Endometrial microvascular endothelial cells (primary cell): ENCODE results near the gene CCL4. TPM values are rescaled to one million over a fixed set of nuclear protein-coding genes. Genes with fewer than 3 reads are reported as not detected.
"Not testable (repeated sequence)": the region's sequence is repeated elsewhere in the genome, so short reads cannot be mapped to it uniquely, and the experiment has no call there.

Source experiments
- in situ Hi-C: cut with HindIII; loops from 2 replicates; pipeline ENCODE4 v1.10.0; 2017; ENCODE audit warnings: low sequenced_read_pairs, low pct_unique_long_range_greater_than_20kb; ENCODE audit errors: inconsistent ontology term
- total RNA-seq: library from RNA; depleted of rRNA; stranded (reverse); fragments of >200 nt; gene quantifications from one replicate; pipeline ENCODE4 v1.2.3, GENCODE V29; 2015; ENCODE audit errors: inconsistent ontology term

The CCL4 gene
- total RNA-seq, 1 donor from 2014 or later = not detected

DNA sequence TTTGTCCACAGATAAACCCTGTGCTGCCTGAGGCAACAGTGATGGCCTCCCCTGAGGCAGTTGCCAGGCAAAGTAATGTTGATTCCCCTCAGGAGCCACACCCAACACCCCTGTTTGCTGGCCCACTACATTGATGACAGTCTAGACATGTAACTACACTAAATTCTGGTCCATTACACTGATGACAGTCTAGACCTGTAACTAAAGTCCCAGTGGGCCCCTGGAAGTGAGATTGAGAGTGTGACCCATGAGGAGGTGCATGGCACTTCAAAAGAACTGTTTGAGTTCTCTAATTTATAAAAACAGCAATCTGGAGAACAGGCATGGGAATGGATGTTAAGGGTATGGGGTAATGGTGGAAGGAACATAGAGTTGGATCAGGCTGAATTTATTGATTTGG lies 8.9 kb downstream of the CCL4 start:
- in situ Hi-C loops = no loop called here

DNA sequence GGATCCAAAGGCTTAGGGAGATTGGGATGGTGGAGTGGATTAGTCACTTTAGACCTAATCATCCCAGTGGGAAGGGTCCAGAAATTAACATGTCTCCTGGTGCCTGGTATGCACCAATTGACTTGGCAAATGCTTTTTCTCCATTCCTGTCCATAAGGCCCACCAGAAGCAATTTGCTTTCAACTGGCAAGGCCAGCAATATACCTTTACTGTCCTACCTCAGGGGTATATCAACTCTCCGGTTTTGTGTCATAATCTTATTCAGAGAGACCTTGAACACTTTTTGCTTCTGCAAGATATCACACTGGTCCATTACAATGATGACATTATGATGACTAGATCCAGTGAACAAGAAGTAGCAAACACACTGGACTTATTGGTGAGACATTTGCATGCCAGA lies 9.5 kb downstream of the CCL4 start:
- in situ Hi-C loops = not testable (repeated sequence)

DNA sequence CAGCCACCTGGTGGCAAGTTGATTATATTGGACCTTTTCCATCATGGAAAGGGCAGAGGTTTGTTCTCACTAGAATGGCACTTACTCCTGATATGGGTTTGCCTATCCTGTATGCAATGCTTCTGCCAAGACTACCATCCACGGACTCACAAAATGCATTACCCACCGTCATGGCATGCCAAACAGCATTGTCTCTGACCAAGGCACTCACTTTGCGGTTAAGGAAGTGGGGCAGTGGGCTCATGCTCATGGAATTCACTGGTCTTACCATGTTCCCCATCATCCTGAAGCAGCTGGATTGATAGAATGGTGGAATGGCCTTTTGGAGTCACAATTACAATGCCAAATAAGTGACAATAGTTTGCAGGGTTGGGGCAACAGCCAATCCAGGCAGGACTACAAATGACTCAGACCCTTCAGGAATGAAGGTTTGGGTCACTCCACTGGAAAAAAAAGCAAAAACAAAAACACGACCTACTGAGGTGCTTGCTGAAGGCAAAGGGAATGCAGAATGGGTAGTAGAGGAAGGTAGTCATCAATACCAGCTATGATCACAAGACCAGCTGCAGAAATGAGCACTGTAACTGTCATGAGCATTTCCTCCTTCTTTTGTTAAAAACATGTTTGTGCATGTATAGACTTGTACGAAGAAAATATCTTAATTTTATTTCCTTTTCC lies 11.5 kb downstream of the CCL4 start:
- in situ Hi-C loops = not testable (repeated sequence)

DNA sequence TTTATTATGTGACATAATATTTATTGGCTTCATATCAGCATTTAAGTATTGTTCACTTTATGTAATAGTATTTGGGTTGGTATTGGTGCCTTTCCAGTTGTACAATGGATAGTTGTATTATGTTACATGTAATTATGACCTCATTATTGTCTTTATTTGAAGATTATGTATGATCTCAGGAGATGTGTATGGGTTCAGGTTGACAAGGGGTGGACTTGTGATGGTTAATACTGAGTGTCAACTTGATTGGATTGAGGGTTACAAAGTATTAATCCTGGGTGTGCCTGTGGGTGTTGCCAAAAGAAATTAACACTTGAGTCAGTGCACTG lies 12.0 kb downstream of the CCL4 start:
- in situ Hi-C loops = not testable (repeated sequence)

DNA sequence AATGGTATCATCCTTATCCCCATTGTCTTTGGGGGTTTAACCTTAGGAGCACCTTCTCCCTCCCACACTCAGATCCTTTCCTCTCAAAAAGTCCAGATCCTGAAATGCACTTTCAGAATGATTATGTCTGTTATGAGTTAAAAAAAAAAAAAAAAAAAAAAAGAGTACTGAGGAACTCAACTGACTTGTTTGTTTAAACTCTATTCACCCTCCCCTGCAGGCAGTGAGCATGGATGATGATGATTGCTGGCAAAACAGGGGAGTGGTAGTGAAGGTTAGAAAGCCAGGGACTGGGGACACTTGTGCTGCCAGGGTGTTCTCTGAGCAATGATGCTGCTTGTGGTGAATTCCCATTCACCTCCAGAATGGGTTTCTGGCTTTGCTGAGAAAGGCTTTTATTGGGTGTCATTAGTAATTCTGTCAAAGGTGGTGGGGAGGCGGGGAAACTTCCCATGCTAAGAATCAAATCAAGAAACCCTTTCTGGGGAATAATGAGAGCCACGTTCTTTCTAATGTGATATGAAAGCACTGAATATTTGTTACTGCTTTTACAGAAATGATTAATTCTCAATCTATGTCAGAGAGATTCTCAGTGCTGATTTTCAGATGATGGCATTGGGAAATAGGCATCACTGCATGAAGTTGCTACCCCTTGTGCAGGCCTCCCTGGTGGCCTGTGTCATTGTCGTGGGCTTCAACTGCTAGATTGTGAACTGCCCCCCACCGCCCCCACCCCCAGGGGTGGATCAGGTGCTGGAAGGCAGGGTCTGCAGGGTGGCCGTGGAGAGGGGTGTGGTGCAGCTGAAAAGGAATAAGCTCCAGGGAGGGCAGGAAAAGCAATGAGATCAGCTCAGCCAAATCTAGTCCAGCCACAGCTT lies 14.1 kb downstream of the CCL4 start:
- in situ Hi-C loops = no loop called here

DNA sequence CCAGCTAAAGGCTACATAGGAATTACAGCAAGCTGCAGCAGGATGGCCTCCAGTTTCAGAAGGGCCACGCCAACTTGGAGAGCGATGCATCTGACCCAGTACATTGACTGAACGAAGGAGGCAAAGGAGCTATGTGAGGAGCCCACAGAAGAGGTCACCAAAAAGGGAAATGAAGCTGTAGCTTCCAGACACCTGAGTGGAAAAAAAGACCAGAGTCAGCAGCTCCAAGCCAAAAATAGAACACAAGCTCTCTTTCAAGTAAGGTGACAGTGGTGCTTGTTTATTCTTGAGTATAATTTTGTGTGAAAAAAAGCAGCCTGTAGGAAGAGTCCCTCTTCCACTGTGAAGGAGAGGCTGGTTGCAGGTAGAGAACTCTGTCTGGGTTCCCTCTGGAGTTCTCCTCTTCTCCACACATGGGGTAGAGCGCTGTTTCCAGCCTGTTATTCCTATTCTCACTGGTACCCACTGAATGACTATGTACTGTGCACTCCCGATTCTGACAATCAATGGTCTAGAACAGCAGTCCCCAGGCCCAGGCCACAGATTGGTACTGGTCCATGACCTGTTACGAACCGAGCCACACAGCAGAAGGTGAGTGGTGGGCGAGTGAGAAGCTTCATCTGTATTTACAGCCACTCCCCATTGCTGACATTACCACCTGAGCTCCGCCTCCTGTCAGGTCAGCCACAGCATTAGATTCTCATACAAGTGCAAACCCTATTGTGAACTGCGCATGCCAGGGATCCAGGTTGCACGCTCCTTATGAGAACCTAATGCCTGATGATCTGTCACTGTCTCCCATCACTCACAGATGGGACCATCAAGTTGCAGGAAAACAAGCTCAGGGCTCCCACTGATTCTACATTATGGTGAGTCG lies 15.1 kb downstream of the CCL4 start:
- in situ Hi-C loops = no loop called here

DNA sequence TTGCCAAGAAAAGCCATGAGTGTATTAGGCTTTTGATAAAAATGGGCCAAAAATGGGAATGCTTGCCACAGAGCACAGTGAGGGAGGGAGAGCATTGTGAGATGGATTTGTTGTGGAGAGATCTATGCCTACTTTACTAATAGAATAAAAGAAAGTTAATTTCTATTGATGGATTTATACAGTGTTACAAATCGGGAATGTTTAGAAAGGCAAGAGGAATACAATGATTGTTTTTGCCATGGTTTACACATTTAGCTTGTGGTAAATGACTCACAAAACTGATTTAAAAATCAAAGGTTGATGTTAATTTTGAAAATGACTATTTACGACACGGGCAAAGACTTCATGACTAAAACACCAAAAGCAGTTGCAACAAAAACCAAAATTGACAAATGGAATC lies 16.6 kb downstream of the CCL4 start:
- in situ Hi-C loops = no loop called here

DNA sequence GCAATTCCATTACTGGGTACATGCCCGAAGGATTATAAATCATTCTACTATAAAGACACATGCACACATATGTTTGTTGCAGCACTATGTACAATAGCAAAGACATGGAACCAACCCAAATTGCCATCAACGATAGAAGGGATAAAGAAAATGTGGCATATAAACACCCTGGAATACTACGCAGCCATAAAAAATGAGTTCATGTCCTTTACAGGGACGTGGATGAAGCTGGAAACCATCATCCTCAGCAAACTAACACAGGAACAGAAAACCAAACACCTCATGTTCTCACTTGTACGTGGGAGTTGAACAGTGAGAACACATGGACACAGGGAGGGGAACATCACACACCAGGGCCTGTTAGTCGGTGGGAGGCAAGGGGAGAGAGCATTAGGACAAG lies 17.5 kb downstream of the CCL4 start:
- in situ Hi-C loops = not testable (repeated sequence)

DNA sequence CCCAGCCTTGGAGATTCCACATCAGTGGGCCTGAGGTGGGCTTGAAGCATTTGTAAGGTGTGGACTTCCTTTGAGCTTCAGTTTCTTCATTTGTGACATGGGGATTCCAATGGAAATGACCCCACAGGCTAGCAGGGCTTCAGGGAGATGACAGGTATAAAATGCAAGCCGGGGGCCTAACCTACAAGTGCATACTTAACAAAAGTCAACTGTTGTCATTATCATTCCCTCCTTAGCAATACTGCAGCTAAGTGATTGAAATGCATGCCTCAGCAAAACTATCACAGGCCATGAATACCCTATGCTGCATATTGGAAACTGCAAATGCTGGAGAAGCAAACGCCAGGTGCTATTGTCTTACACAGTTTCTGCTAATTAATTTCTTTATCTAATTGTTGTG lies 19.8 kb downstream of the CCL4 start:
- in situ Hi-C loops = no loop called here

DNA sequence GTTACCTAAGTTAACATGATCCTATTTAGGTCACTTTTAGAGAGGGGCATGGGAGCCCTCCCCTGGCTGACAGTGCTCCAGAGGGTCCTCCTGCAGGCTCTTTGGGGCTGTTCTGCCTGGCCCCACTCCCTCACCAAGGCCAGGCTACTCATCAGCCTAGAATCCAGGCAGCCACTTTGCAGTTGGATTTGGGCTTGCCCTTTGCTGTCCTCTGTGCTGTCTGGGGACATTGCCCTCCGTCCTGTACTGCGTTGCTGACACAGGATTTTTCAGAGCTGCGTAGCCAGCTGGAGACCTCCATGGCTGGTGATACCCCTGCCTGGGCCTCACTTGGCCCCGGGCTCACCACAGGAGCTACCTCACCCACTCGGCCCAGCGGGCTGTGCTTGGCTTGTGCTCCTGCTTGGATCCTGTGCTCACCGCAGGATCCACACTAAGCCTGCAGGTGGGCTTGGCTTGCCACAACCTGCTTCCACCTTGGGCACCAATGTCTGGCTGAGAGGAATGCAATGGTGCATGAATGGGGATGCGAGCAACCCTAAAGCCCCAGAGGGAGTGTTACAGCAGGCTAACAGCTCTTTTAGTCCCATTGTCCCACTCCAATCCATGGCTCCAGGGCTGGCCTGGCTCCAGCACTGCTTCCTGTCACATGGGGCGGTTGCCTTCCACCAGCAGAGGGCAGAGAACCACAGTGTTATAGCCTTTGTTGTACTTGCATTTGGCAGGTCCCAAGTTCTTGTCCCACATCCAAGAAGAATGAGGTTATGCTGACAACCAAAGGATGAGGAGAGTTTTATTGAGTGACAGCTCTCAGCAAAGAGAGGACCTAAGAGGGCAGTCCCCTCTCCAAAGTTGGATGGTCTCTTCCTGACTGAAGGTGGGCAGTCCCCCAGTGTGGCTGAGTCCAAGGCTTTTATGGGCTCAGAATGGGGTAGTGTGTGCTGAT lies 21.5 kb downstream of the CCL4 start:
- in situ Hi-C loops = no loop called here

DNA sequence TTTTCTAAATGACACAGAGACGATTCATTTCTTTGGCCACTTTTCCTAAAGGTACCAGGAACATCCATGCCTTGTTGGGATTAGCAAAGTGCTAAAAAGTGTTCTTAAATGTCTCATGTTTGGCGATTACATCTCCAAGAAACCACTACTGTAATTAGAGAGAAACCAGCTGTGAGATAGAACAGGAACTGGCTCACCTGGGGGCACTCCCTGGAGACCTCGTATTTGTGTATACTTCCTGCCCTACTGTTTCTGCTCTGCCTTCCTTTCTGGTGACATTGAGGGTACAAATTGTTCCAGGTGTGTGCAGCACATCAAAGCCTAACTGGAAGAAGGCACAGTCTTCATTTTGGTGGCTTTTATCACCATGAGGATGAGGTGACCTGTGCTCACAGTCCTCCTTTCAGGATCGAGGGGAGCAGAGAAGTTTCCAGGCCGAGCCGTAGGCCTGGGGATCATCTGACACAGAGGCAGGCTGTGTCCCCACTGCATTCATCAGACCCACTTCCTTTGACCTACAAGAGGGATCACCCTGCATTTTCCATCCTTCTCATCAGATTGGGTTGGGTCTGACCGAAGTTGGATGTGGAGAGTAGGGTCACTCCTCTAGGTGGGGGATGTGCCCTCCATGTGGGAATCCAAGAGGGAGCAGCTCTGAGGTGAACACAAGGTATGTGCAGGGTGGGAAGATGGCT lies 23.7 kb downstream of the CCL4 start:
- in situ Hi-C loops = no loop called here

DNA sequence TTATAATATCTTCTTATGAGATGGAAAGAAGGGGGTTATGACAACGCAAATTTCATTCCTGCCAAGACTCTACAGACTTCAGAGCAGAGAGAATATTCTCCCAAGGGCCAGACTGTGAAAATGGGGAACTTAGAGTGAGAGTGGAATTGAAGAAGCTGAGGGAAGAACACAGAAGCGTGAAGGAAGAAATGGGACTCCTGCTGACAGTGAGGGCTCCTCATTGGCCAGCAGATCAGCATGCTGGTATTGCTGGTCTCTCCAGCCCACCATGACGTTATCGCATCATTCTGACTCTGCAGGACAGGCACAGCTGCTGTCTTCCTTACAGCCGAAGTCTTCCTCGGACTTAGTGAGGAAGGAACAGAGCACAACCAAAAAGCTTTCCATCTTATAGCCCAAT lies 24.3 kb downstream of the CCL4 start:
- in situ Hi-C loops = no loop called here

DNA sequence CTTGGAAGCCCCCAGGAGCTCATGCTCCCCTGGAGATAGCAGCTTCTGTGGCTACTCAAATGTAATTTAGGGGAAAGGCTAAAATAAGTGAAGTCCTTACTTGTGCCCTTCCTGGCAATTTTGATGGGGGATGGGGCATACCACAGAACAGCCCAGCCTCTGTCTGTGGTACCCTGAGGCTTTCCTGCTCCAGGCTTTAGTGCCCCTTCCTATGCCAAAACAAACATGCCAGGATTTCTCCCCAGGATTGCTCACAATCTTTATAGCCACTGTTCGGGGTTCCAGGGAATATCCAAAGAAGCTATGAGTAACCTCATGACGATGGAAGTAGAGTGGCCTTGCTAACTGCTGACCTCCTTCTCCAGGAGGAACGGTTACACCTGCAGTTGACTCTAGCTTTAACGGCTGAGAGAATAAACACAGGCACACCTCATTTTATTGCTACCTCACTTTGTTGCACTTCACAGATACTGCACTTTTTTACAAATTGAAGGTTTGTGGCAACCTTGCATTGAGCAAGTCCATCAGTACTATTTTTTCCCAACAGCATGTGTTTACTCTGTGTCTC lies 24.9 kb downstream of the CCL4 start:
- in situ Hi-C loops = no loop called here

DNA sequence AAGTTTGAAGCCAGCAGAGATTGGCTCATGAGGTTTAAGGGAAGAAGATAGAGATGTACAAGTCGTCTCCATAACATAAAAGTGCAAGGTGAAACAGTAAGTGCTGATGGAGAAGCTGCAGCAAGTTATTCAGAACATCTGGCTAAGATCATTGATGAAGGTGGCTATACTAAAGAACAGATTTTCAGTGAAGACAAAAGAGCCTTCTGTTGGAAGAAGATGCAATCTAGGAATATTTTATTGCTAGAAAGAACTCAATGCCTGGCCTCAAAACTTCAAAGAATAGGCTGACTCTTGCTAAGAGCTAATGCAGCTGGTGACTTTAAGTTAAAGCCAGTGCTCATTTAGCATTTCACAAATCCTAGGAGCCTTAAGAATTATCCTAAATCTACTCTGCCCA lies 26.0 kb downstream of the CCL4 start:
- in situ Hi-C loops = no loop called here

DNA sequence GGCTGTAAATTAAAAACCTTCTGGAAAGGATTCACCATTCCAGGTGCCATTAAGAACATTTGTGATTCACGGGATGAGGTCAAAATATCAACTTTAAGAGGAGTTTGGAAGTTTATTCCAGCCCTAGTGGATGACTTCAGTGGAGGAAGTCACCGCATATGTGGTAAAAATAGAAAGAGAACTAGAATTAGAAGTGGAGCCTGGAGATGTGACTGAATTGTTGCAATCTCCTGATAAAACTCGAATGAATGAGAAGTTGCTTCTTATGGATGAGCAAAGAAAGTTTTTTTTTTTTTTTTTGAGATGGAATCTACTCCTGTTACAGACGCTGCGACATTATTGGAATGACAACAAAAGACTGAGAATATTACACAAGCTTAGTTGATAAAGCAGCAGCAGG lies 26.7 kb downstream of the CCL4 start:
- in situ Hi-C loops = no loop called here

DNA sequence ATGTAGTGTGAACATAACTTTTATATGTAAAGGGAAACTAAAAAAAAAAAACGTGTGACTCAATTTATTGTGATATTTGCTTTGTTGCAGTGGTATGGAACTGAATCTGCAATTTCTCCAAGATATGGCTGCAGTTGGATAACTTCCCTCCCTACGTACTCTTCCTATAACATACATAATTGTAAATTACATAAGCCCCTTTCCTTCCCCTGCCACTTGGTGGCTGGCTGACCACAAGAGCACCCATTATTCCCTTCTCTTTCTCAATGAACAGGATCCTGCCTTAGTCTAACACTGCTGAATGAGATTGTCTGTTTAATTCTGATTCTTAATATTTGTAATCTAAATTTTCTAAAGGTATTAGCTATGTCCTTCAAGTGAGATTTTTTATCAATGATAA lies 27.8 kb downstream of the CCL4 start:
- in situ Hi-C loops = no loop called here

DNA sequence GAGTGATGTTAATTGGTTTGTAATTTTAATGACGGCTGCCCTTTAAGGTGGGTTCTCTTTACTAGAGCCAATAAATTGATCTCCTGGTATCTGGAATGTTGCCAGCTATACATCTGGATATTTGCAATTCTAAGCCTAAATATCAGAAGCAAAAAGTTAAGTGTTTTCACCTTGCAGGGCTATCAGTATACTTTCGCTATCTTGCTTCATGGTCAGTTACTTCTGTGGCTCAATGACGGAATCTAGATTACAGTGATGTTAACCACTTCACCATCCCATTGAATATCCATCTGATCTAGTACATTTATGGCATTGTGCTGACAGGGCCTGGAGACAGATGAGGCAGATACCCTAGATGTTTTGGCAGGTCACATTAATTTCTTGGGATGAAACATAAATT lies 28.3 kb downstream of the CCL4 start:
- in situ Hi-C loops = no loop called here

DNA sequence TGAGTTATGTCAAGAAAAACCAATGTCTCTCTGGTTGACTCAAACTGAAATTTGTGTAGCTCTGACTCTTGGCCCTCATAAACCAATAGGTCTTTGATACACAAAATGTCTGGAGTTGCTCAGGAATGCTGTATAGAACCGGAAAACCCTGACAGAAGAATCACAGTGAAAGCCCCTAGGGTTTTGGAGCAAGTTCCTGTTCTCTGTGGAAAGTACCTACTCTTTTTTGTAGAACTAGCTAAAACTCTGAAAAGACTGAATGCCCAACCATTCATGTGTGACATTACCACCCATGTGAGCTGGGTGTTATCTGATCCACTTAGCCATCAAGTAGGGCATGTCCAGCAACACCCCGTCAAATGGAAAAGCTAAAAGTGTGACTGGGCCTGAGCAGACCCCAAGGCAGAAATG lies 28.8 kb downstream of the CCL4 start:
- in situ Hi-C loops = no loop called here
